GM21528 (cell line): ENCODE data around the gene RNF149.
"Not testable (repeated sequence)": the region's sequence is repeated elsewhere in the genome, so short reads cannot be mapped to it uniquely, and the experiment has no call there.

Experiments used
- ATAC-seq: cut with Tn5 transposase; IDR thresholded peaks from one replicate; pipeline ENCODE4 v1.9.1; 2021; ENCODE audit warnings: mild to moderate bottlenecking, moderate library complexity; ENCODE audit not compliant: unreplicated experiment, low FRiP score

Gene RNF149

DNA sequence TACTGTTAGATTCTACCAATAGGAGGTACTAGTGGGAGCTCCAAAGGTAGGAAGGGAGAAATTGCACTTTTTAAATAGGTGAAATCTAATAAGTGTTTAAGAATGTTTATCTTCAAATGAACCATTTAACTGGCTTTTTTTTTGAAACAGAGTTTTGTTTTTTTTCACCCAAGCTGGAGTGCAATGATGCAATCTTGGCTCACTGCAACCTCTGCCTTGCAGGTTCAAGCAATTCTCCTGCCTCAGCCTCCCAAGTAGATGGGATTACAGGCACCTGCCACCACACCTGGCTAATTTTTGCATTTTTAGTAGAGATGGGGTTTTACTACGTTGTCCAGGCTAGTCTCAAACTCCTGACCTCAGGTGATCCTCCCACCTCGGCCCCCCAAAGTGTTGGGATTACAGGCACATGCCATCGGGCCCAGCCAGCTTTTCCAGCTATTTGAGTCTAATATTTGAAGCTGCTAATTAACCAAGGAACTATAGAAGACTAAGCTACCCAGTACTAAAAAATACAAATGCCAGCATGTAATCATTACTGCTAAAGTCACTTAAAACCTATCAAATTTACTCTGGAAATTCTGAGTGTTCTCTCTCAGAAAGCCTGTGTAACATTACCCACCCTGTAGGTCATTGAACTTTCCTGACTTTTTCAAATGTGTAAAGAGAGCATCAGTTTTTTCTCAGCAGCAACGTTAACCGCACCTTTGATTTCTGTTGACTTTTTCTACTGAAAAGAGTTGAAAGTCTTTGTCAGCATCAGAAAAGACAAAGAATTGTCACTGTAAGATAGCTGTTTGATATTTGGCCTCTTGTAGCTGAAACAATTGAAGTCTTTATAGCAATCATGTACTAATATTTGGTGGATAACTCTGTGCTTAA is 24.6 kb upstream of the RNF149 start:
- ATAC-seq, result no peak

DNA sequence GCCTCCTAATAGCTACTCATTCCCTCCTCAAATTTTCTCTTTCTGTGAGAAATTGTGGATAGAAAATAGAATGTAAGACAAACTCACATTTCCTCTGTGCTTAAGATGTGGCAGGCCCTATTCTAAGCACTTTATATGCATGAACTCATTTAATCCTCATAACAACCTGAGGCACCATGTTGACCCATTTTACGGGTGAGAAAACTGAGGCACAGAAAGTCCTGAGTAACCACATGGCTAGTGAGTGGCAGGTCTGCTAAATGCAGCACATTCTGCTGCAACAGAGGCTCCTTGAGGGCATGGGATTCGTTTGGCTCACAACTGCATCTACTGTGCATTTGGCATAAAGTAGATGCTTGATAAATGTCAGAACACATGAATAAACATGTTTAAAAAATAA is 22.7 kb upstream of the RNF149 start:
- no peak for ATAC-seq

DNA sequence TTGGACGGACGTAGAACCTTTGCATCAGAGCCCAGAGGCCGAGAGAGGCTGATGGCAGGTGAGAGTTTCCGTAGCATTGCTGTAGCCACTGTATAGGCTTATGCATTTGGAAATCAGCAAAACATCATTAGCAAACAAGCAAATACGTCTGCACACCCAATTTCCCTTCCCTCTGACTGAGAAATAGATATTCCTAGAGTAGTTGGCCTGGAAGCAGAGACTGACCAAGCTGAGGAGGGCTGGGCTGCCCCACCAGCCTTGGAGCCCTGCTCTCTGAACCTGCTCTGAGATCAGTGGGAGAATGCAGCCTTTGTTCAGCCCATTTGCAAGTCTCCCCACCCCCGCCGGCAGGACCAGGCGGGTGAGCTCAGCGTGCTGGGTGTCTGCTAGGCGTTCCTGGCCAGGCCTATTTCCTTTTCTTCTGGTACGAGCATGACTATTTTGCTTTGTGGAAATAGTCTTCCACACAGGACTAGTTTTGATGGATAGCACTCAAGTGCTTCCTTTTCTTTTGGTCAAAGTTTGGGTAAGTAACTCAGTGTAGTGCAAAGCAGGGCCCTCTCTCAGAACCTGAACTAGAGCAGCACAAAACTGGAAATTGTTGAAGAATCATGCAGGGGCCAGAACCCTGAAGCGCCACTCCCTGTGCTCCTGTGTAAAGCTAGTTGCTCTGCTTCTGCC is 21.9 kb upstream of the RNF149 start:
- ATAC-seq, result no peak

DNA sequence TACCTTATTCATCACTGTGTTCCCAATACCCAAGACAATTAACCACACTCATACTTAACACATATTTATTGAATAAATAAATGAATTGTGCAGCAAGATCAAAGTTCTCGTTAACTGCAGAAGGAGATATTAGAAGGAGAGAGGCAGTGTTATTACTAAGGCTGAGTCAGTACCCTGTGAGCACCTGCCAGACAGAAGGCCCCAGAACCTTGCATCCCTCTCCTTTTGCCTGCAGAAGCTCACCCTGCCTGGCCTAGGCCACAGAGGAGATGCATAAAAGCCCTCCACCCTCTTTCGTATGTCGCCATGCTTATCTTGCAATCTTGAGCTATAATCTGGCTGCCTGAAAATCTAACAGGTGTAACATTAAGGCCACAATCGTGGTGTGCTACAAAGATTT is 20.5 kb upstream of the RNF149 start:
- ATAC-seq, result no peak

DNA sequence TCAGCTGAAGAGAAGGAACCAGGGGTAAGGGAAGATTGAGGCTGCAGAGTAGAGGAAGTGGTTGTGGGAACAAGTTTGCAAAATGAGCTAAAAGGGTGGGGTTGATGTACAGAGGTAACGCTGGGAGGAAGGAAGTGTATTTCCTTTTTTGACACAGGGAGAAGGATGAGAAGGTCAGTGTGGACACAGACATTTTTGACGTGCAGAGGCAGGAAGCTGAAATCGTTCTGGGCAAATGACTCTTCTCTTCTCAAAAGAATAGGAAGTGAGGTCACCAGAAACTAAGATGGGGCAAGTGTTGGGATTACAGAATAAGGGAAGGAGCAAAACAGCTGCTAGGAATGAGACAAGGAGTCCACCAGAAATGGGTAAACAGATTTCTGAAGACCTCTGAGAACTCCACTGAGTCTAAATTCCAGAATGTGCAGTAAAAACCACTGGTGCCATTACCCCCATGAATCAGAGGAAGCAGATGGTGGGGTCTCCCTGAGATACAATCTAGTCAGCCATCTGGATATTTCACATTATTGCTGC is 20.0 kb upstream of the RNF149 start:
- no peak for ATAC-seq

DNA sequence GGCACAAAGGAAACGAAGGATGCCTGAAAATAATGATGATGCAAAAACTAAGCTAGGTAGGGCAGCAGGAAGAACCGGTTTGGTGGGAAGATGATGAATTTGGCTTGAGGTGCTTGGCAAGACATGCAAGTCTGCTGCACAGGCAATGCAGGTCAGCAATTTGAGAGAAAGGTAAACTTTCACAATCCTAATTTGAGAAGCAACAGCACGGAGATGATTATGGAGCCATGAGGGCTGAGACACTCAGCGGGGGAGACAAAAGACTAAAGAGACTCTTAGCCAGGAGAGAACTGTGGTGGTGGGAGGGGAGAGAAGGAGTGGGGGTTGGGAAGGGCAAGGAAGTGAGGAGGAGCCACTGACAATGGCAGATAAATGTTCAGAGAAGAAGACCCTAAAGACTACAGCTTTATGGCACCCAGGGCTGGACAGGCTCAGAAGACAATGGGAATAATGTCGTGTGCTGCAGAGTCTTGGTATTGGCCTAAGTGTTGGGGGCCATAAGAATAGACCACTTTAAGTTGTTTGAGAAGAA is 19.4 kb upstream of the RNF149 start:
- ATAC-seq, result no peak

DNA sequence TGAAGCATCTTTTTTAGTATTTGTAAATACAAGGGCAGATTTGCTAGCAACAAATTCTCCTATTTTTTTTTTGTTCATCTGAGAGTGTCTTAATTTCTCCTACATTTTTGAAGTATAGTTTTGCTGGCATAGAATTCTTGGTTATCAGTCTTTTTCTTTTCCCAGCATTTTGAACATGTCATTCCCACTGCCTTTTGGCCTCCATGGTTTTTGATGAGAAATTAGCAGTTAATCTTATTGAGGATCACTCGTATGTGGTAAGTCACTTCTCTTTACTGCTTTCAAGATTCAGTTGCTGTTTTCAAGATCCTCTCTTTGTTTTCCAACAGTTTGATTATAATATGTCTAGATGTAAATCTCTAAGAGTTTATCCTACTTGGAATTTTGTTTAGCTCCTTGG is 16.9 kb upstream of the RNF149 start:
- no peak for ATAC-seq

DNA sequence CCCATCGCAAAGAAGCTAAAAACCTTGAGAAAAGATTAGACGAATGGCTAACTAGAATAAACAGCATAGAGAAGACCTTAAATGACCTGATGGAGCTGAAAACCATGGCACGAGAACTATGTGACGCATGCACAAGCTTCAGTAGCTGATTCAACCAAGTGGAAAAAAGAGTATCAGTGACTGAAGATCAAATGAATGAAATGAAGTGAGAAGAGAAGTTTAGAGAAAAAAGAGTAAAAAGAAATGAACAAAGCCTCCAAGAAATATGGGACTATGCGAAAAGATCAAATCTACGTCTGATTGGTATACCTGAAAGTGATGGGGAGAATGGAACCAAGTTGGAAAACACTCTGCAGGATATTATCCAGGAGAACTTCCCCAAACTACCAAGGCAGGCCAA is 8.1 kb upstream of the RNF149 start:
- ATAC-seq, result not testable (repeated sequence)

DNA sequence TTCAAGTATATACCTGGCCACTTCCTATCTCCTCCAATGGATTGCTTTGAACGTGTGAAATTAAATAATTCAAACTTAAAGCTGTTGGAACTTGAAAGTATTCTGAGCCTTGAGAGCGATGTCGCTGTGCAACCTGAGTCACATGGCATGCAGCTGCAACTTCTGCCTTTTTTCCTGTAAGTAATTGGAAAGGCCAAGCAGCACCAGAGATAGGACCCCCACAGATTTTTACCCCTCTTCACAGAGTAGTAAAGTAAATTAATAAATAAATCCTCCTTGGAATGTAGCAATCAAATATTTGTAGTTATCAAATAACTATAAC is 3.2 kb upstream of the RNF149 start:
- no peak for ATAC-seq

DNA sequence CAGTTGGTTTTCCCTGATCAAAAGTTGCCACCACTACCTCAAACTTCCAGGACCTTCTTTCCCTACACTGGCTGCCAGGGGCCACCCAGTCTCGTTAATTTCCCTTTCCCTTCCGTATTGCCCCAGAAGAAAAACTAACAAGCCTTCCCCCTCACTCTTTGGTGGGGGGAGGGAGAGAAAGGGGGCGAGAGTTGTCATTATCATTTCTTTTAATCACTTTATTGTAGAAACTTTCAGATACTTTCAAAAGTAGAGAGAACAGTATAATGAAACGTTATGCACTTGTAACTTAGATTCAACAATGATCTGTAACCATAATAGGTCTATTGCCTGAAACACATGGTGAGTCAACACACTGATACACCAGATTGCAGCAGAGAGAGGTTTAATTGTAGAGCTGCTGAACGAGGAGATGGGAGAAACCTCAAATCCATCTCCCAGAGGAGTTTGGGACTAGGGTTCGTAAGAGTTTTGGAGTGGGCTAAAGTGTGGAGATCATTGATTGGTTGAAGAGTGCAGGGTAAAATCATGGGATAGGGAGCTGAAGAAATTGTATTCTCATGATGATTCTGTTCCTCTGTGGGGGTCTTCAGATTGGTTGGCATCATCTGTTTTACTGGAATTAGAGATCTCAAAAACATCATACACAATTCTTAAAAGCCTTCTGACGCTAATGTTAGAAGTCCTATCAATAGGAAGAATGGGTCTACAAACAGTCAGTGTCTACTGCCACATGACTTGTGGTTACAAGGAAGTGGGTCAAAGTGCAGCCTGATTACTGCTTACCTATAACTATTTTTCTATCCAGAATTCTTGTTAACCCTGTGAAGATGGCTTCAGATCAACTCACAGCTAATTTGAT is 2.6 kb upstream of the RNF149 start:
- ATAC-seq, result no peak

DNA sequence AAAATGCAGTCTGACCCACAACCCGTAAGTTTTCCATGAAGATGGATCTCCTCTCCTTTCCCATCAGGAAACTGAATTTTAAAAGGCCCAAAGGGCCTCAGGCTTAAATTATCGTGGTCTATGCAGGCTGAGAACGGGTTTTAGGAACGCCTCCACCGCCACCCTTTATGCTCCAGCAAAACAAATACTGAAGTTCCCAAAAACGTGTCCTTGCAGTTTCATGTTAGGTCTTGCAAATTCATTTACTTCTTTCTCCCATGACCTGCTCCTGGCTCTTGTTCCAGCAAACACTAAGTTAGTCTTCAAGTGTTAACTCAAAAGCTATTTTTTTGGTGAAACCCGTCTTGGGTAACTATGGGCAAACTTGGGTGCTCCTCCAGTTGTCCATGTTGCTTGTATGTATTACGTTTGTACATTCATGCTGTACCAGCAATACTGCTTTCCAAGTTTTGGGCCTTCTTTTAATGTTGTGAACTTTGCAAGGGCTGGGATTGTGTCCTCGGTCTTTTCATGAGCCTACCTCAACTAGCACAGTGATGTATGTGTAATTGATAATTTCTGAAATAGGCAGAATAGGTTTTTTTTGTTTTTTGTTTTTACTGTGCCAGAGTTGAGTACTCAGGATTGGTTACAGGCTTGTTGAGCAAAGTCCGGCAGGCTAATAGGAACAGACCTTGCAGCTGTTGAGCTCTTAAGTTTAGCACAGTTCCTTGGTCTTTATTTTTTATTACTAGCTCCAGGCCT is 1.8 kb upstream of the RNF149 start:
- no peak for ATAC-seq

DNA sequence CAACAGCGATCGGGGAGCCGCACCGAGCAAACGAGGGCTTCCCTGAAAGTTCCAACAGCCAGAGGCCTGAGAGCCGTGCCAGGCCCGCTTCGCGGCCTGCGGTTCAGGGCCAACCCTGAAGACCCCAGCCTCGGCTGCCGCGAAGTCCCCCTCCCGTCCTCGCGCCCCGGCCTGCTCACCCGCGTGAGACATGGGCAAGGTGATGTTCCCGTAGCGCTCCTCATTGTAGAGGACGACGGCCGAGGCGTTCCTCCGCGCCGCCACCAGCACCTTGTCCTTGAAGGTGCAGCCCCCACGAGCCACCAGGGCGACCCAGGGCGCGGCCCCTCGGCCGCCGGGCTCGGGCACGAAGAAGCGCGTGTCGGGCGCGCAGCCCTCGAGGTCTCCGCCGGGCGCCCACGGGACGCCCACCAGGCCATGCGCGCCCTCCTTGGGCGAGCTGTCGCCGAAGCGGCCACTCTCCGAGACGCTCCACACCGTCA is 510 bp downstream of the RNF149 start:
- ATAC-seq, result peak; percentile 22

DNA sequence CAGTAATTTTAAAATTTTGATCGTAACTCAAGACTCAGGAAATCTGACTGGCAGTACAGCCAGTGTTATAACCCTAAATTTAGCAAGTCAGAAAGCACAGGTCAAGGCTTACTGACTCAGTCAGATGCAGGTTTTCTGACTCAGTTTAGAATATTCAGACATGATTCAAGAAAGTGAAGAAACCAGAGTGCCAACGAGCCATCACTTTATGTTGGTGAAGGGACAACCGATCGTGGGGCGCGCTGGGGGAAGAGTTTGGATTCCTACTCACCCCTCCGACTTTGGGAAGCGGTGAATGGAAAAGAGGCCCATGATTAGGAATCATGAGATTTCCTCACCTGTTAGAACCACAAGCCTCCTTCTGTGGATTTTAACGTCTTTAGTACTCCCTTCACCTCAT is 998 bp downstream of the RNF149 start:
- no peak for ATAC-seq

DNA sequence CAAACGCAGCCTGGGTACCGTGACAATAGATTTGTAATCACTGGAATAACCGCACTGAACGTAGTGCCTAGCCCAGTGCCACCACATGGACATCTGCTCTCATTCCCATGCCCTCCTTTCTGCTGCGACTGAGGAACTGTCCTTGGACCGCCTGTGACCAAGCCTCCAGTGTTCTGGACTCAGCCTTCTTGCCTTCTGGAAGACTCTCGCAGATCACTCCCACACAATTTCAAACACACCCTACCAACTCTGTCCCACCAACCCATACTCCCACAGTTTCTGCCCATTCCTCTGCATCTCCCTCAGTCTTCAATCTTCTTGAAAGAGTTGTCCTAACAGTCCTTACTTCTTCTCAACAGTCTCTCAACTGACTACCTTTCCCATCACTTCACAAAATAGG is 2.1 kb downstream of the RNF149 start:
- ATAC-seq, result peak; percentile 11

DNA sequence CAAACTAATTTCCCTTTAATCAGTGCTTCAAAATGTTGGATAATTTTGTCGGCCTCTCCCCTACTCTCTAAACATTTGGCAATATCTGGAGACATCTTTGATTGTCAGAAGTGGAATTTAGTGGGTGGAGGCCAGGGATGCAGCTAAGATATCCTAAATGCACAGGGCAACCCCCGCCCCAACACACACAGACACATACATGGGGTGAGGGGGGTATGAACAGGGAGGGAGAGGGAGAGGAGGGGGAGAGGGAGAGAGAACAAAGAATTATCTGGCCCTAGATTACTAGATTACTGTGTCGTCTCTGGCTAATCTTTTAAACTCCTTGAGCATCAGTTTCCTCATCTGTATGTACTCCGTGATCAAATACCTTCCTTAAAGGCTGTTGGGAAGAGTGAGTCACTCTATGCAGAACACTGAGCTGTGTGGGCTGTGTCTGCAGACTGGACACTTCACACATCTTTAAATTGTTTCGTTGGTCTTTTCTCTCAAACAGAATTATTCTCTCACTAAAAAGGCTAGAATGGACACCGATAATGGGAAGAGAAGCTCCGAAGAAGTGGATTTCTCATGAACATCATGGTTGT is 2.9 kb downstream of the RNF149 start:
- no peak for ATAC-seq

DNA sequence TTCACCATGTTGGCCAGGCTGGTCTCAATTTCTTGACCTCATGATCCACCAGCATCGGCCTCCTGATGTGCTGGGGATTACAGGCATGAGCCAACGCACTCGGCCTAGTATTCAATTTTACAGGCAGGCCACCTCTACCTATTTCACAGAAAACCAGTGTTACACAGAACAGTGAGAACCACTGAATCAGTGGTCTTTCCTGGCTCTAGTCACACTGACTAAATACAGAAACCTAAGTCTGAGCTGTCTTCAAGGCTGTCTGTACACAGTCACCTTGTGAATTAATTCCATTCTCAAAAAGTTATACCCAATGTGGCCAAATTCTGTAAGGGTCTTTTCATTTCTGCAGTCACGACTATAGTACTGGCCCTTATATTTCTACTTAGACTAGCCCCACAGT is 3.5 kb downstream of the RNF149 start:
- ATAC-seq, result no peak

DNA sequence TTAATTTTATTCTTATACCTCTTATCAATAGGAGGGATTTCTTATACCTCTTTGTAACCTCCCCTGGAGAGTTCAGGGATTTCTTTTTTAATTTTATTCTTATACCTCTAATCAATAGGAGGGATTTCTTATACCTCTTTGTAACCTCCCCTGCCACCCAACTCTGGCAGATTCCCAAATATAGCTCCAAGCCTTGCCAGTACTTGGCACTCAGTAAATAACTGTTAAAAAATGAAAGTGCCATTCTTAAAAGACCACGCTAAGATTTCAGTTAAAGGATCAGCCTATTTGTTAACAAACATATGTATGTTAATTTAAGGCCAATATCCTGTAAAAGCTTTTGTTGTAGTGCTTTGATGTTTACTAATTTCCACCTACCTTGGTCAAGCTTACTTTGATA is 4.8 kb downstream of the RNF149 start:
- no peak for ATAC-seq

DNA sequence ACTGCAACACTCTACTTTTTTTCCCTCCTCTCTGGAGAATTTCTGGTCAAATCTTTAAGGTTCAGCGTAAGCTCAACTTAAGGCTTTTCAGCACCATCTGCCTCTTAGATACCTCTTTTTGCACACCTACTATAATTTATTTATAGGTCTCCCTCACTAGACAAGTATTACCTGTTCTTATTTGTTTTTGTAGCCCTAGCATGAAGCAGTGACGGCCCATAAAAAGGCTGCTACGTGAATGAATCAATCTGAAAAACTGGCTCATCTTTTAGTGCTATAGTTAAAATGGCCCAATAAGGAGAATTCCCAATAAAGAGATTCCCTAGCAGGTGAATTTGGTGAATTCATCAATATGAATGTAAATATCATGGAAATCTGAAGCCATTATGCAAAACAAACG is 6.5 kb downstream of the RNF149 start:
- ATAC-seq, result no peak

DNA sequence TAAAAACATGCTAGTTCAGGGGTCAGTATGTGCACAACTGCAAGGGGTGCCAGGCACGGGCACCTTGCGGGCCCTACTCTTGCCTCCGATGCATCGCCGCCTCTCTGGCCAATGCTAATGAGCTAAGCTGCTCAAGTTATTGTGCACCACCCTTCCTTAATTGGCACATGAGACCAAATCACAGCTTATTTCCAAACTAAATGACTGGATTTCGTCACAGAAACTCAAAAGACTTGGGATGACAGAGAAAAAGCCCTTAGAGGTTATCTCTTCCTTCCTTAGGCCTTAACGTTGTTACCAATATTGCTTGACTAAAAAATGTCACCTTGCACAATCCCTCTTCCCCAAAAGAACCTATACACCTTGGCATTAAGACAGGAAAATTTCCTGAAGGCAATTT is 7.7 kb downstream of the RNF149 start:
- no peak for ATAC-seq

DNA sequence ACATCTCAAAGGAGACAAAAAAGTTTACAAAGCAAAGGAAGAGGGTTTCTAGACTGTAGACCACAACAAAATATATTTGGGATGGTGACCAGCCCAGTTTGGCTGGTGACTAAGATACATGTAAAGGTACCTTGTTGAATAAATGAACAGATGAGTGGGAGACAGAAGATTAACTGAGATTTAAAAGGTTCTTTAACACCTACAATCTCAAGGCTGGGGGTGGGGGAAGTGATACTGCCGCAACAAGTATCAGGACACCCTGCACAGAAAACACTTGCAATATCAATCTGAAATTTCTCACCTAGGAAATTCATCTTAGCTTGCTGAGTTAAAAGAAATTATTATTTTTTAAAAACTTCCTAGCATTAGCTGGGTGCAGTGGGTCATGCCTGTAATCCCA is 8.3 kb downstream of the RNF149 start:
- ATAC-seq, result no peak
